Renal cortical epithelial cell (primary cell): ENCODE measurements around the gene CDK5R2. TPM values are rescaled to one million over a fixed set of nuclear protein-coding genes. Genes with fewer than 3 reads are reported as not detected.
"Not testable (repeated sequence)": the region's sequence is repeated elsewhere in the genome, so short reads cannot be mapped to it uniquely, and the experiment has no call there.

ENCODE experiments used
- DNase-seq: peaks from one replicate; pipeline ENCODE4 v3.0.0-alpha.2; 2011; ENCODE audit warnings: low read depth
- total RNA-seq: library from RNA; depleted of rRNA; stranded (reverse); fragments of >200 nt; gene quantifications from 2 replicates; pipeline ENCODE4 v1.2.3, GENCODE V29; 2014

The CDK5R2 gene
- total RNA-seq = 0.10 TPM in 1 of 2 replicates, not detected in the other

DNA sequence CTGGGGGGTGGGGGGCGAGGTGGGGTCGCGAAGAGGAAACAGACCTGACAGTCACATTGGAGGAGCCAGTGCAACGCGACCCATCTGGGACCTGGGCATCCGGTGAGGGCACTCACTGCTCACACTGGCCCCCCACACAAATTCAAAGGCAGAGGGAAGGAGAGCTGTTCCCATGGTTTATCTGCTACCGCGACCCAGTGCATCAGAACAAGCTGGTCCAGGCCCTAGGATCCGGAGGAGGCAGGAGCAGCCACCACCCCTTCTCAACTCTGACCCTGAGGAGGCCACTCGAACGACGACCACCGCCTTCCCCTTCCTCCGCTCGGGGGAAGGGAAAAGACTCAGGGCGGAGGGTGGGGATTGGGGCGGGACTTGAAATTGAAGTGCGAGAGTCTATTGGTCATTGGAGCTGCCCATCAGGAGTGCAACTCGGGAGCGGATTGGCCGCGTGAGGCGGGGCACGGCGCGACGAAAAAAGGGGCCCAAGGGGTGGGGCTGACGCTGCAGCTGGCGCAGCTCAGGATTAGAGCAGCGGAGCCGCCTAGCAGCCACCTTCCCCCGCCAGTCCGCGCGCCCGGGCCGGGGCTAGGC, at the start of gene CDK5R2:
TSS of gene CDK5R2 (plus strand) at position 526 of the 591 bp plus-strand sequence. CDS start 155 bp downstream, outside the sequence.
- DNase-seq = peak; percentile 45

DNA sequence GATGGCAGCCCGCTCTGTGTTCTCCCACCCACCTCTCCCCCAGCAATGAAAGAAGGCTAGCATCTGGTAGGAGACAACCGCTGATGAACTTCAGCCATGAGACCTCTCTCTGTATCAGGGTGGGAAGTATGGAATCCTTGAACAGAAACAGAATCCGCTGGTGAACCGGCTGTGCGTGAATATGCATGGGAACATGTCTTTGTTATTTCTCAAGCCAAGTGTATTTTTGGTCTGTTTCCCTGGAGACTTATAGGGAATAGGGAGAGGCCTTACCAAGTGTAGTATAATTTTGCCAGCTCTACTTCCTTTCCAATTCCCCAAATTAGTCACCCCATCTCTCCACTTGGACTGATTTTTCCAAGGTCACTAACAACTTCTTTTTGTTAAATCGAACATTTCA, 48.7 kb upstream of the CDK5R2 start:
- DNase-seq = no peak

DNA sequence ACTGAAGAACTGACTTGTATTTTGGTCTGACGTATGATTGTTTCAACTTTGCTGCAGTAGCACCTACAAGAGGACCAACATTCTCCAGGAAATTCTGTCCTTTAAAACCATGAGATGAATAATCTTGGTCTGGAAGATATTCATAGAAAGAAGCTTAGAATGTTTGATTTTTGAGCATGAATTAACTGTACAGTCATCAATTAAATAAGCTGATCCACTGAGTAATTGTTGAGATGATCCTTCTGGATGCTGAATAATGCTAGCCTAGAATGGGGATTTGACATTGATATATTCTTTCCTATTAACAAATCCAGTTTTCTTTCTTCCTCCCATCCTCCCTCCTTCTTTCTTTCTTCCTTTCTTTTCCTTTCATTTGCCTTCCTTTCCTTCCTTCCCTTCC, 39.0 kb upstream of the CDK5R2 start:
- DNase-seq = no peak

DNA sequence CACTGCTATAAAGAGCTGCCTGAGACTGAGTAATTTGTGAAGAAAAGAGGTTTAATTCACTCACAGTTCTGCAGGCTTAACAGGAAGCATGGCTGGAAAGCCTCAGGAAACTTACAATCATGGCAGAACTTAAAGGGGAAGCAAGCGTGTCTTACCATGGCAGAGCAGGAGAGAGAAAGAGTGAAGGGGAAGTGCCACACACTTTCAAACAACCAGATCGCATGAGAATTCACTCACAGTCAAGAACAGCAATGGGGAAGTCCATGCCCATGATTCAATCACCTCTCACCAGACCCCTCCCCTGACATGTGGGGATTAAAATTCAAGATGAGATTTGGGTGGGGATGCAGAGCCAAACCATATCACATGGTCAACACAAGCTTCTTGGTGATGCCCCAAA, 34.7 kb upstream of the CDK5R2 start:
- no peak for DNase-seq

- no peak for DNase-seq
Observed at GRCh38 chr2:218925434-218925833, 34.0 kb upstream of the CDK5R2 start.

- no peak for DNase-seq
Observed at GRCh38 chr2:218927422-218927821, 32.0 kb upstream of the CDK5R2 start.

DNA sequence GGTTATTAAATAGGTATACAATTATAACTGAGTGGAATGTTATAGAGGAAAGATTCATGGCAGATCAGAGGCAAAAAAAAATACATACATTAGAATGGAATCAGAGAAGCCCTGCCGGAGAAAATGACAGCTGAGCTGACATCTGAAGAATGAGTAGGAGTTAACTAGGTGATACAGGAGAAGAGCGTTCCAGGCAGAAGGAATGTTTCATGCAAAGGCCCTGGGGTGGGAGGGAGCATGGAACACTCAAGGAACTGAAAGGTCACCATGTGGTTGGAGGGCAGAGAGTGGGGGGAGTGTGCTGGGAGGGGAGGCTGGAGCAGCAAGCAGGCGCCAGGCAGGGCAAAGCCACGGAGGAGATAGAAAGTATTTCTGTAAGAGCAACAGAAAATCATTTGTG, 31.6 kb upstream of the CDK5R2 start:
- no peak for DNase-seq

- DNase-seq = not testable (repeated sequence)
Observed at GRCh38 chr2:218930488-218930887, 29.0 kb upstream of the CDK5R2 start.

DNA sequence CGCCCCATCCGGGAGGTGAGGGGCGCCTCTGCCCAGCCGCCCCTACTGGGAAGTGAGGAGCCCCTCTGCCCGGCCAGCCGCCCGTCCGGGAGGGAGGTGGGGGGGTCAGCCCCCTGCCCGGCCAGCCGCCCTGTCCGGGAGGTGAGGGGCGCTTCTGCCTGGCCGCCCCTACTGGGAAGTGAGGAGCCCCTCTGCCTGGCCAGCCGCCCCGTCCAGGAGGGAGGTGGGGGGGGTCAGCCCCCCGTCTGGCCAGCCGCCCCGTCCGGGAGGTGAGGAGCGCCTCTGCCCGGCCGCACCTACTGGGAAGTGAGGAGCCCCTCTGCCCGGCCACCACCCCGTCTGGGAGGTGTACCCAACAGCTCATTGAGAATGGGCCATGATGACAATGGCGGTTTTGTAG, 27.7 kb upstream of the CDK5R2 start:
- DNase-seq = not testable (repeated sequence)

DNA sequence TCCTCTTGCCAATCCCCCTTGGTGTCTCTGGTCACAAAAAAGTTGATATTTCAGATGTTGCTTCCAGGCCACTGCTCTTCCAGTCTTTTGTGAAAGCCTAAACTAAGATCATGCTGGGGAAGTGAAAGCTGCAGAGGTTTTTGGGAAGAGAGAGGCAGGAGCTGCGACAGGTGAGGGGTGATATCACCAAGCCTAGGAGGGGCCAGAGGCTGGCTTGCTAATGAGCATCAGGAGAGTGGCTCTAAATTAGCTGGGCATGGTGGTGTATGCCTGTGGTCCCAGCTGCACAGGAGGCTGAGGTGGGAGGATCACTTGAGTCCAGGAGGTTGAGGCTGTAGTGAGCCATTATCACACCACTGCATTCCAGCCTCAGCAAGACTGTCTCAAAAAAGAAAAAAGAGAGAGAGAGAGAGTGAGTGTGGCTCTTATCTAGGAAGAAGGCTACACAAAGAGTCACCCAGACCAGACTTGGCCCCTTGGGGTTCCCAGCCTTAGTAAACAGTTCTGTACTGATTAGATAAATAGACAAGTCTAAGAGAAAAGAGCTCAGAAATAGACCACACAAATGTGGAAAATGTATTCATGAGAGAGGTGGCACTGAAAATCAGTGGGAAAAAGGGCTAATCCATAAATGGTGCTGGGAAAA, 14.6 kb upstream of the CDK5R2 start:
- no peak for DNase-seq

DNA sequence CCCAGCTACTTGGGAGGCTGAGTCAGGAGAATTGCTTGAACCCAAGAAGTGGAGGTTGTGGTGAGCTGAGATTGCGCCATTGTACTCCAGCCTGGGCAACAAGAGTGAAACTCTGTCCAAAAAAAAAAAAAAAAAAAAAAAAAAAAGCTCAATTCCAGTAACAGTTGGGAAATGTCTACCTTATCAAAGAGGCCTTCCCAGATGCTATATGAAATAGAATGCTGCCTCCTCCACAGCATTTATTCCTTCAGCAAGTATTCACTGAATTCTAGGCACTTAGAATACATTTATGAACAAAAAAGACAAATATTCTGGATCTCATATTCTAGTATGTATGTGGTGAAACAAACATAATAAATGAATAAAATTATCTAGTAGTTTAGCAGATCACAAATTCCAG, 12.8 kb upstream of the CDK5R2 start:
- no peak for DNase-seq

- DNase-seq = no peak
Observed at GRCh38 chr2:218952160-218952559, 7.3 kb upstream of the CDK5R2 start.

GRCh38 chr2:218953366-218953954, 6.0 kb upstream of the CDK5R2 start:
- DNase-seq = no peak

DNA sequence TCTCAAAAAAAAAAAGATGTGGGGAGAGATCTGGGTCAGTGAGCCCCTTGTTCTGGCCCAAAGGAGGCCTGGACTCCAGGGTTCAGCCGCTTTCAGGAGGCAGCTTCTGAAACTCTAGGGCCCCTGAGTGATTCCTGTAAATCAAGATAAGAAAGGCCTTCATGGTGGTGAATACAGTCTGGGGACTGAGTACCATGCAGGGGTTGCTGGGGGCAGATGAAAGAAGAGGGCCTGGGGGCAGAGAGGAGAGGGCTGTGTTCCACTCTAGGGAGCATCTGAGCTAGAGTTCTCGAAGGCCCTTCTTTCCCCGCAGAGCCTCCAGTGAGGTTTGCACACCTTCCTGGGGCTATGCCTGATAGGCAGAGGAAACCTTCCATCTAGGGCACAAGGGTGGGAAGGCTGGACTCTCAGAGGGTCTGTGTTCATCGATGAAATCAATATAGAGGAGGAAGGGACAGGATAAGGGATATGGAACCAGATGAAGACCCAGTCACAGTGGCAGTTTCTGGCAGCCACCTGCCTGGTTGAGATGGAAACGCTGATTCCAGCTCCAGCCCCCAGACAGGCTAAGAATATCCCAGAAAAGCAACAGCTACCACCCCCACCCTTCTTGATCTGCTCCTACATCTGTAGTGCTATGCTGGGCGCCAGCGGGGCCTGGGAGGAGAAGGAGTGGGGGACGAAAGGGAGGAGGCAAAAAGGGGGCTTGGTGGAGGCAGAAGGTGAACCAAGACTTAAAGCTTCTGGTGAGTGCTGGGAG, 4.7 kb upstream of the CDK5R2 start:
- no peak for DNase-seq

GRCh38 chr2:218956039-218956438, 3.4 kb upstream of the CDK5R2 start:
- no peak for DNase-seq

- no peak for DNase-seq
Observed at GRCh38 chr2:218957671-218958070, 1.8 kb upstream of the CDK5R2 start.

- no peak for DNase-seq
Observed at GRCh38 chr2:218958276-218958675, 1.2 kb upstream of the CDK5R2 start.

DNA sequence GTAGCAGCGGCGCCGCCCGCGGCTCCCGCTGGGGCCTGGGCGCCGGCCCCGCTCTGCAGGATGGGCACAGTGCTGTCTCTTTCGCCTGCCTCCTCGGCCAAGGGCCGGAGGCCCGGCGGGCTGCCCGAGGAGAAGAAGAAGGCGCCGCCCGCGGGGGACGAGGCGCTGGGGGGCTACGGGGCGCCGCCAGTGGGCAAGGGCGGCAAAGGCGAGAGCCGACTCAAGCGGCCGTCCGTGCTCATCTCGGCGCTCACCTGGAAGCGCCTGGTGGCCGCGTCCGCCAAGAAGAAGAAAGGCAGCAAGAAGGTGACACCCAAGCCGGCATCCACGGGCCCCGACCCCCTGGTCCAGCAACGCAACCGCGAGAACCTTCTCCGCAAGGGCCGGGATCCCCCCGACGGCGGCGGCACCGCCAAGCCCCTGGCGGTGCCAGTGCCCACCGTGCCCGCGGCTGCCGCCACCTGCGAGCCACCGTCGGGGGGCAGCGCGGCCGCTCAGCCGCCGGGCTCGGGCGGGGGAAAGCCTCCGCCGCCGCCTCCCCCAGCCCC, 369 bp downstream of the CDK5R2 start:
- no peak for DNase-seq

- DNase-seq = no peak
Observed at GRCh38 chr2:218960309-218961165, 1.1 kb downstream of the CDK5R2 start.

DNA sequence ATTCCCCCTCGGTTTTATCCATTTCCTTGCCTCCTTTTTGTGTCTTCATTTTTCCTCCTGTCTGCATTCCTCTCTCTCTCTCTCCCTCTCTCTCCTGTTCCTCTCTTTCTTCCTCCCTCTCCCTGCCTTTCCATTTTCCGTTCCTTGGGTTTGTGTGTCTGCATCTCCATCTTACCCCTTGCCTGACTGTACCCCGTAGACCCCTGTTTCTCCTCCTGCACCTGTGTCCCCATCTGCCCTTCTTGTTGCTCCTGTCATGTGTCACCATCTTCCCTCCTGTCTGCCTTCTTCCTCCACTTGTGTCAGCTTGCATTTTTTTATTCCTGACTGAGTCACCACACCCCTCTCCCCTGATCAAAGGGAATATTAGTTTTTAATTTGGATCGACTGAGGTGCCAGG, 1.8 kb downstream of the CDK5R2 start:
- DNase-seq = no peak
